ENCODE results near the gene B4GALNT3. TPM values are rescaled to one million over a fixed set of nuclear protein-coding genes. Genes with fewer than 3 reads are reported as not detected.

Gene B4GALNT3
- total and polyA plus RNA-seq, 2 of the 13 experiments (the other 11 are each of a cell fraction or from before 2014, with no cell fraction given) = 3.2 to 4.4 TPM

GRCh38 chr12:454833-455232 is 4.9 kb upstream of the B4GALNT3 start:
- no peak for TF ChIP-seq POLR2A (IDR thresholded peaks at IDR 0.05; ENCODE audit: insufficient read depth in 1 of 2, low read depth in 2 of 2, low read length in 2 of 2)
- no peak for TF ChIP-seq ZNF281 (CRISPR knock-in tag; IDR thresholded peaks at IDR 0.05; ENCODE audit: borderline replicate concordance)
- no peak for TF ChIP-seq ZFX (CRISPR knock-in tag; IDR thresholded peaks at IDR 0.05; ENCODE audit: low read depth)
- no peak for TF ChIP-seq RXRA (CRISPR knock-in tag; IDR thresholded peaks at IDR 0.05)
- no peak for TF ChIP-seq HNF4G (IDR thresholded peaks at IDR 0.05; ENCODE audit: borderline replicate concordance, low read depth, low read length)
- no peak for TF ChIP-seq HNF4G (CRISPR knock-in tag; IDR thresholded peaks at IDR 0.05; ENCODE audit: borderline replicate concordance, low read depth)
- no peak for TF ChIP-seq ZFP36 (IDR thresholded peaks at IDR 0.05; ENCODE audit: borderline replicate concordance, low read depth, low read length, partially characterized antibody)
- no peak for TF ChIP-seq CBX1 (IDR thresholded peaks at IDR 0.05; ENCODE audit: low read depth)
- TF ChIP-seq PTBP1 (IDR thresholded peaks at IDR 0.05; ENCODE audit: low read depth, low read length, poor library complexity, severe bottlenecking) = no peak
- TF ChIP-seq HMG20B (CRISPR knock-in tag; conservative IDR thresholded peaks at IDR 0.05) = no peak
- TF ChIP-seq CREM (IDR thresholded peaks at IDR 0.05) = no peak
- no peak for TF ChIP-seq CREM (CRISPR knock-in tag; IDR thresholded peaks at IDR 0.05)
- no peak for TF ChIP-seq KLF11 (CRISPR knock-in tag; IDR thresholded peaks at IDR 0.05)
- TF ChIP-seq CHD2 (IDR thresholded peaks at IDR 0.05; ENCODE audit: low read depth, low read length) = no peak
- no peak for TF ChIP-seq ONECUT2 (CRISPR knock-in tag; IDR thresholded peaks at IDR 0.05)
- no peak for TF ChIP-seq ZNF253 (CRISPR knock-in tag; IDR thresholded peaks at IDR 0.05; ENCODE audit: borderline replicate concordance)
- no peak for TF ChIP-seq ZNF326 (CRISPR knock-in tag; IDR thresholded peaks at IDR 0.05; ENCODE audit: borderline replicate concordance)
- no peak for TF ChIP-seq EEA1 (CRISPR knock-in tag; IDR thresholded peaks at IDR 0.05; ENCODE audit: borderline replicate concordance)
- TF ChIP-seq ZNF557 (CRISPR knock-in tag; IDR thresholded peaks at IDR 0.05) = no peak
- H3K27ac ChIP-seq (ENCODE audit: extremely low read length, insufficient read depth, low read length) = no peak overlapping the region
- 0% methylated on average over 1 of the region's 1 CpG for WGBS (ENCODE audit: low lambda C conversion rate)
- CTCF ChIA-PET (ENCODE audit: low intra/inter-chr PET ratio, low total read pairs) = interaction anchor here (11.2 kb wide), 1 partner anchor 92 kb away, joined by 227 read pairs; no protein-coding TSS in a partner anchor
- POLR2A ChIA-PET = no interaction called here
- H3K4me1 ChIP-seq (ENCODE audit: insufficient read depth, low read length) = peaks cover 8% of the 10 kb centered on the region
- FAIRE-seq (no peak), DNase-seq (ENCODE audit: low spot score) (no peak), ATAC-seq (no peak)
- BruUV-seq (replicated peaks) = no TSS peak
- H2AFZ ChIP-seq (ENCODE audit: low read length) = no peak overlapping the region
- H3K79me2 ChIP-seq (ENCODE audit: insufficient read depth, low read length) = no peaks in the 10 kb centered on the region
- in situ Hi-C loops (cut with HindIII; ENCODE audit: extremely low pct_ligation_motif_present, low pct_unique_long_range_greater_than_20kb) (loop anchor here (5.0 kb wide), 1 partner anchor 87 kb away; no protein-coding TSS in a partner anchor), intact Hi-C loops (cut with micrococcal nuclease; ENCODE audit: unreplicated experiment) (loop anchor here (5.0 kb wide), 1 partner anchor 92 kb away; no protein-coding TSS in a partner anchor)
- H3K4me3 ChIP-seq (replicated peaks in 1 of 3; ENCODE audit: insufficient read depth in 1 of 3, low read depth in 2 of 3, low read length in 3 of 3) = no peak overlapping the region
- no peaks in the 10 kb centered on the region for H4K20me1 ChIP-seq (ENCODE audit: insufficient read depth, low read length)
- no peak overlapping the region for H3K4me2 ChIP-seq (ENCODE audit: low read depth, low read length)
- H3K9me3 ChIP-seq (ENCODE audit: low read length) = no peaks in the 10 kb centered on the region
- H3K36me3 ChIP-seq (replicated peaks in 1 of 2; ENCODE audit: control insufficient read depth in 1 of 2, insufficient read depth in 2 of 2, low read length in 2 of 2) = no peaks in the 10 kb centered on the region
- H3K27me3 ChIP-seq (ENCODE audit: control insufficient read depth in 1 of 2, insufficient read depth in 2 of 2, low read length in 2 of 2) = peaks cover 0 to 19% of the 10 kb centered on the region in 2 experiments; a peak in 2 of 5 replicates
- H3K9ac ChIP-seq (ENCODE audit: insufficient read depth, low read depth, low read length) = no peak overlapping the region
